Motor neuron (in vitro differentiated cells): ENCODE results near the gene RBM8A. TPM values are rescaled to one million over a fixed set of nuclear protein-coding genes. Genes with fewer than 3 reads are reported as not detected.
"Not testable (repeated sequence)": the region's sequence is repeated elsewhere in the genome, so short reads cannot be mapped to it uniquely, and the experiment has no call there.

Source experiments
- ATAC-seq, 8 experiments: fragments of 200-7000 bp; cut with Tn5 transposase; replicated peaks in 6 of 8; 2 replicates each; pipeline ENCODE4 v1.8.0; 2021; ENCODE audit warnings: mild to moderate bottlenecking in 8 of 8, moderate library complexity in 8 of 8
- H3K27ac ChIP-seq, 2 donors: fragments of 250-450 bp; sonication (Bioruptor Pico); 2 replicates each; pipeline ENCODE4 v1.9.0; 2021; ENCODE audit warnings: antibody characterized with exemption in 2 of 2, mild to moderate bottlenecking in 2 of 2, moderate library complexity in 1 of 2
- H3K4me1 ChIP-seq, 2 donors: fragments of 250-450 bp; sonication (Bioruptor Pico); replicated peaks in 1 of 2; 2 replicates each; pipeline ENCODE4 v1.6.1; 2021; ENCODE audit warnings: antibody characterized with exemption in 2 of 2, mild to moderate bottlenecking in 2 of 2, moderate library complexity in 1 of 2
- H3K4me3 ChIP-seq, 5 donors: fragments of 250-450 bp; sonication (Bioruptor Pico); 2 replicates each; pipeline ENCODE4 v1.9.0; 2021; ENCODE audit warnings: antibody characterized with exemption in 5 of 5, mild to moderate bottlenecking in 5 of 5, moderate library complexity in 4 of 5
- WGBS, 10 experiments: fragments of 450-650 bp; shearing (Covaris generic); methylation state at CpG; one replicate each; pipeline ENCODE4 v1.0.0; 2022; 5-methylcytosine and 5-hydroxymethylcytosine counted together
- in situ Hi-C, 9 experiments: fragments of 400-800 bp; cut with MboI; loops; one replicate each; pipeline ENCODE4 v1.15.0; 2021; ENCODE audit warnings: low sequenced_read_pairs in 9 of 9, low pct_unique_long_range_greater_than_20kb in 2 of 9; ENCODE audit not compliant: unreplicated experiment in 9 of 9
- total RNA-seq, 8 experiments: library from RNA; unstranded; fragments of 300-600 nt; gene quantifications; 2 replicates each; pipeline versions ENCODE4 v1.2.3 to v1.2.4, GENCODE V29; 2022

RBM8A gene
- total RNA-seq, 8 experiments from 2014 or later = 95.3 to 325 (median 176) TPM

- in situ Hi-C loops = no loop called here
- Histone ChIP-seq H3K27ac (peak overlapping the region in 1 of 2 donors; percentile 35), H3K4me3 (no peak overlapping the region), H3K4me1 (peaks cover 33 to 38% of the 10 kb centered on the region in 2 donors)
- 0 to 83% (median 0%) methylated on average over 1 of the region's 1 CpG; no CpG with 5 or more reads in 5 of the 10 experiments for WGBS, 10 experiments
- ATAC-seq = peak in 4 of 8 experiments; percentile 27 to 74 (median 42)
Measured at GRCh38 chr1:145951526-145951925, 24.2 kb upstream of the RBM8A start.

GRCh38 chr1:145949219-145949618 is 21.9 kb upstream of the RBM8A start:
- H3K4me1 ChIP-seq = peaks cover 13 to 15% of the 10 kb centered on the region in 2 donors
- H3K4me3 ChIP-seq = no peak overlapping the region
- no peak overlapping the region for H3K27ac ChIP-seq
- ATAC-seq = no peak
- WGBS, 10 experiments = 0 to 97% (median 80%) methylated on average over 1 to 4 of the region's 4 CpGs; no CpG with 5 or more reads in 2 of the 10 experiments
- in situ Hi-C loops = no loop called here

DNA sequence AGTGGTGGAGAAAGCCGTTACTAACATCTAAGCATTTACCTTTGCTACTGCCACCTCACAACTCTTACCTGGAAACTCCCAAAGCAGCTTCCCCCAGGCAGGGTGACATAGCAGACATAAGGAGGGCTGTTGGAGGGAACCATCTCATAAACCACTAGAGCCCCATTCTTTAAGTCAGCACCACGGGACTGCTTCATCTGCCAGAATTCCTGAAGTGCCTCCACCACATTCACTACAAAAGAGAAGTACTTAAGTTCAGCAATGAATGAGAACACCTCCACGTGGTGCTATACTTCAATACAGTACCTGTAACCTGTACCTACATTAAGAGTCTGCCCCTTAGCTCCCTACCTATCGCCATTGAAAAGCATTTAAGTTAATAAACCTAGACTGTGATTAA is 20.3 kb upstream of the RBM8A start:
- in situ Hi-C loops = no loop called here
- Histone ChIP-seq H3K4me3 (no peak overlapping the region), H3K27ac (no peak overlapping the region), H3K4me1 (peaks cover 16 to 17% of the 10 kb centered on the region in 2 donors)
- ATAC-seq = no peak
- 76 to 100% (median 86%) methylated on average over 1 to 4 of the region's 4 CpGs for WGBS, 10 experiments

DNA sequence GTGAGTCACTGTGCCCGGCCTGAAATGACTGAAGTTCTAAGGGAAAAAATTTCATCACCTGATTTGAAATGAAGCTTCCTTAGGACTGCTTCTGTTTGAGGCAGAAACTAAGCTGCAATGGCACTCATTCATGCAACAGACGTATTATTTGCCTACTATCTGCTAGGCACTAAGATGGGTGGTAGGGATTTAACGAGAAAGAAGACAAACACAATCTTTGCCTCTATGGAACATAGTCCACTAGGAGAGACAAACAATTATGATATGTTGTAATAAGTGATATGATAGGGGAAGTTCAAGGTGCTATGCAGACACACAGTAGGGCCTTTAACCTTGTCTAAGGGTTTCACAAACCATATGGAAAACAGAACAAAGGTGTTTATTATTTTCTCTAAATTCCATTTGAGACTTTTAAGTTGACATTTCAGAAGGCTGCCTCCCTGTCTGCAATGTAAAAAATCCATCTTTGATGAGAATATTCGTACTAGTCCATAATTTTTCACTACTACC is 19.2 kb upstream of the RBM8A start:
- H3K4me1 ChIP-seq = peaks cover 9 to 11% of the 10 kb centered on the region in 2 donors
- H3K4me3 ChIP-seq = no peak overlapping the region
- in situ Hi-C loops = no loop called here
- no peak overlapping the region for H3K27ac ChIP-seq
- no peak for ATAC-seq
- 14 to 100% (median 100%) methylated on average over 1 to 4 of the region's 4 CpGs; no CpG with 5 or more reads in 1 of the 10 experiments for WGBS, 10 experiments

DNA sequence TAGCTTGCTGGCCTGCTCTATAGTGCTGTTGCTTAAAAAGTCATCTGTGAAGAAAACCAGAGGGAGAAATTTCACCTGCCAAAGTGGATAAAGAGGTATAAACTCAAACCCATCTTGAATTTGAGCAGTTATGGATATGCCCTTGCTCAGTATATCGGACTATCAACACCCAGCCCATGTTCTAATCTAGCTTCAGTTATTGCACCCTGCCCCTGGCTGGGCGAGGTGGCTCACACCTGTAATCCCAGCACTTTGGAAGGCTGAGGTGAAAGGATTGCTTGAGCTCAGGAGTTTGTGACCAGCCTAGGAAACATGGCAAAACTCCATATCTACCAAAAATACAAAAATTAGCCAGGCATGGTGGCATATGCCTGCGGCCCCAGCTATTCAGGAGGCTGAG is 17.2 kb upstream of the RBM8A start:
- 83 to 100% (median 97%) methylated on average over 1 to 3 of the region's 3 CpGs; no CpG with 5 or more reads in 1 of the 10 experiments for WGBS, 10 experiments
- no peak for ATAC-seq
- in situ Hi-C loops = no loop called here
- no peak overlapping the region for H3K27ac ChIP-seq
- no peak overlapping the region for H3K4me3 ChIP-seq
- H3K4me1 ChIP-seq = peaks cover 3 to 4% of the 10 kb centered on the region in 2 donors

- peak in 2 of 8 experiments; percentile 20 to 37 for ATAC-seq
- WGBS, 10 experiments = 5 to 100% (median 83%) methylated on average over 1 to 6 of the region's 6 CpGs
- in situ Hi-C loops = no loop called here
- no peak overlapping the region for H3K27ac ChIP-seq
- H3K4me1 ChIP-seq = peaks cover 3 to 4% of the 10 kb centered on the region in 2 donors
- no peak overlapping the region for H3K4me3 ChIP-seq
Measured at GRCh38 chr1:145942871-145943270, 15.6 kb upstream of the RBM8A start.

DNA sequence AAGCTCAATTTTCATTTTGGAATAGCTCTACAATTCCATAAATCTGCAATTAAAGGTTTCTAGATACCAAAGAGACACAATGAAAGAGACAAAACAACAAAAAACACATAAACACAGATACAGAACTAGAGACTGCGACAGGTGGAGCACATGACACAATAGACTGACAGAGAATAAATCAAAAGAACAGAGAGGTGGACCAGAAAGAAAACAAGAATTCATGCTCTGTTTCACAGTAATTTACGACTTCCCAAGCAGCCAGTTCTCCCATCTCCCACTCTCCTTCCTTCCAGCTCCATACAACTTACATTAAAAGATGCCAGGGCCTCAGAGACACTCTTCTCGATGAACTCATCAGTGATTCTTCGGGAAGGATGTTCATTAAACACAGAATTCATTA is 15.1 kb upstream of the RBM8A start:
- Histone ChIP-seq H3K4me1 (peaks cover 3 to 4% of the 10 kb centered on the region in 2 donors), H3K4me3 (no peak overlapping the region)
- WGBS, 10 experiments = 30 to 84% (median 63%) methylated on average over 1 to 4 of the region's 4 CpGs

DNA sequence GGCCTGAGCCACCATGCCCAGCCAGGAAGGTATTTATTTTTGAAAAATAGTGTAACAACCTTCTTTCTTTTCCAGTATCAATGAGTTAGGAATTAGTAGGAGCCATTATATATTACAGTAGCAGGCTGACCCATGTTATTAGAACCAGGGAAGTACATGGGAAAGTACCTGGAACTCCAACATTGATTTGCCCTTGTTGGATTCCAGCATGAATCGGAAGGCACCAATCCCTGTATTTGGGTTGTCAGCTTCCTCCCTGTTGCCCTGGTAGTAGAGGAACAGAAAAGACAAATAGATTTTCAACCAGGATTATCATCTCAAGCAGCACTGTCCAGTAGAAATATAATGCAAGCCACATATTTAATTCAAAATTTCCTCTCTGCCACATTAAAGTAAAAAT is 10.2 kb upstream of the RBM8A start:
- ATAC-seq = no peak
- in situ Hi-C loops = no loop called here
- WGBS, 10 experiments = 100% methylated on average over 1 of the region's 1 CpG; no CpG with 5 or more reads in 6 of the 10 experiments
- no peaks in the 10 kb centered on the region for H3K4me1 ChIP-seq
- no peak overlapping the region for H3K27ac ChIP-seq
- no peak overlapping the region for H3K4me3 ChIP-seq

More for the DNA sequence above, 15.1 kb upstream of the RBM8A start:
- peak in 1 of 8 experiments; percentile 21 for ATAC-seq
- H3K27ac ChIP-seq = no peak overlapping the region
- in situ Hi-C loops = no loop called here

DNA sequence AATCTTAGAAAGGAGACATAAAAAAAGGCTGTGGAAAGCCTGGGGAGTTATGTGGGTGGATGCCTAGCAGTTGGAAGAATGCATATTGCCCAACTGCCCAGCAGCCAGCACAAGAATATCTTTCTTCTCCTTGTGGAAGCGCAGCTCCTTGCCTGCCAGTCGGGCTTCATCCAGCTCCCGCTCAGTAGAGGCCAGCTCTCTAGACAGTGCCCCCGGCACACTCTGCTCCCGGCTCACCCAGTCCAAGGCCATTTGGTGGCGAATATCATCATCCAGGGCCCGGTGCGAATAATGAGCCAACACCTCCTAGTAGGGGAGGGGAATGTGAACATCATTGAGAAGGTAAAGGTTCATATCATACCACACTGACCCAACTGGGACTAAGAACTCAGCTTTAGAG is 9.0 kb upstream of the RBM8A start:
- ATAC-seq = no peak
- 81 to 100% (median 92%) methylated on average over 1 to 8 of the region's 8 CpGs; no CpG with 5 or more reads in 2 of the 10 experiments for WGBS, 10 experiments
- Histone ChIP-seq H3K4me1 (no peaks in the 10 kb centered on the region), H3K4me3 (no peak overlapping the region), H3K27ac (no peak overlapping the region)
- in situ Hi-C loops = no loop called here

GRCh38 chr1:145935708-145936107 is 8.4 kb upstream of the RBM8A start:
- no peak overlapping the region for H3K27ac ChIP-seq
- no peaks in the 10 kb centered on the region for H3K4me1 ChIP-seq
- in situ Hi-C loops = no loop called here
- no peak for ATAC-seq
- no peak overlapping the region for H3K4me3 ChIP-seq

- 14 to 67% (median 27%) methylated on average over 1 to 4 of the region's 9 CpGs; no CpG with 5 or more reads in 4 of the 10 experiments for WGBS, 10 experiments
- H3K4me1 ChIP-seq, H3K27ac ChIP-seq, in situ Hi-C loops, ATAC-seq, H3K4me3 ChIP-seq: not testable (repeated sequence)
Measured at GRCh38 chr1:145932522-145933009, 5.3 kb upstream of the RBM8A start.

DNA sequence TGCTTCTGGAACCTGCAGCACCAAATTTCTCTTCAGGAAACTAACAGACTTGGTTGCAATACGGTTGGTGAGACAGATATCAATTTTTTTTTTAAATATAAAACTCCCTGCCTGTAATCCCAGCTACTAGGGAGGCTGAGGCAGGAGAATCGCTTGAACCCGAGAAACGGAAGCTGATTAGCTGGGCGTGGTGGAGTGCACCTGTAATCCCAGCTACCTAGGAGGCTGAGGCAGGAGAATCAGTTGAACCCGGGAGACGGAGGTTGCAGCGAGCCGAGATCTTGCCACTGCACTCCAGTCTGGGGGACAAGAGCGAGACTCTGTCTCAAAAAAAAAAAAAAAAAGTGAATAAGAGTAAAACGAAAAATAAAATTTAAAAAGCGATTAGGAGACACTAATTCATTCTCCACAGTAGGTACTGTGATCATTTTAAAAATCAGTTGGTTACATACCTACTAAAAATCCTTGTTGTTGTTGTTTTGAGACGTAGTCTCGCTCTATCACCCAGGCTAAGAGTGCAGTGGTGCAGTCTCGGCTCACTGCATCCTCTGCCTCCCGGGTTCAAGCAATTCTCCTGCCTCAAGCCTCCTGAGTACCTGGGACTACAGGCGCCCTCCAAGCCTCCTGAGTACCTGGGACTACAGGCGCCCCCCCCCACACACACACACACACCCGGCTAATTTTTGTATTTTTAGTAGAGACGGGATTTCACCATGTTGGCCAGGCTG is 796 bp upstream of the RBM8A start:
- no peak for ATAC-seq
- Histone ChIP-seq H3K4me3 (peak overlapping the region; percentile 60 to 83 (median 63)), H3K27ac (peak overlapping the region; percentile 88 to 95), H3K4me1 (peaks cover 10 to 13% of the 10 kb centered on the region in 2 donors)
- in situ Hi-C loops = no loop called here
- 36 to 74% (median 56%) methylated on average over 2 to 18 of the region's 20 CpGs for WGBS, 10 experiments

DNA sequence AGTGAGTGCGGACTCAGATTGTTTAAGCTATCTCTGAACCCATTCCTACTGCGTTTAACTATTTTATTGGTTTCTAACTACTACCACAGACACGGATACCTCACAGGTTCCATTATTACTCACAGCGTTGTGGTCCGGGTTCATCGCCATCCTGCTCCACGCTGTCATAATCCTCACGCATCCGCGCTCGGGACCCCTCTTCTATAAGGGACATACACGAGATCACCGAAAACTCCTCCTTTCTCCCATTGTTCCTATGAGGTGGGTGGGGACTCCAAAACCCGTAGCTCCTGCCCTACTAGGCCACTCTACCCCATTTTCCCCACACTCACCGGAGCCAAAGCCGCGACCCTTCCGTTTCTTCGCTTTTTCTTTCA is 610 bp downstream of the RBM8A start:
- Histone ChIP-seq H3K4me3 (peak overlapping the region; percentile 60 to 83 (median 63)), H3K4me1 (peaks cover 10 to 13% of the 10 kb centered on the region in 2 donors), H3K27ac (peak overlapping the region; percentile 88 to 95)
- in situ Hi-C loops = no loop called here
- peak in 3 of 8 experiments; percentile 3 to 8 (median 5) for ATAC-seq
- 0 to 15% (median 5%) methylated on average over 1 to 19 of the region's 19 CpGs; no CpG with 5 or more reads in 1 of the 10 experiments for WGBS, 10 experiments
